Measurements from ENCODE around the gene KDF1. TPM values are rescaled to one million over a fixed set of nuclear protein-coding genes. Genes with fewer than 3 reads are reported as not detected.
A peak's percentile ranks its signal among the peaks of the same experiment; 100 is the strongest.

KDF1 gene
- total and polyA plus RNA-seq, 2 of the 13 experiments (the other 11 are each of a cell fraction or from before 2014, with no cell fraction given) = 1.9 to 4.9 TPM

DNA sequence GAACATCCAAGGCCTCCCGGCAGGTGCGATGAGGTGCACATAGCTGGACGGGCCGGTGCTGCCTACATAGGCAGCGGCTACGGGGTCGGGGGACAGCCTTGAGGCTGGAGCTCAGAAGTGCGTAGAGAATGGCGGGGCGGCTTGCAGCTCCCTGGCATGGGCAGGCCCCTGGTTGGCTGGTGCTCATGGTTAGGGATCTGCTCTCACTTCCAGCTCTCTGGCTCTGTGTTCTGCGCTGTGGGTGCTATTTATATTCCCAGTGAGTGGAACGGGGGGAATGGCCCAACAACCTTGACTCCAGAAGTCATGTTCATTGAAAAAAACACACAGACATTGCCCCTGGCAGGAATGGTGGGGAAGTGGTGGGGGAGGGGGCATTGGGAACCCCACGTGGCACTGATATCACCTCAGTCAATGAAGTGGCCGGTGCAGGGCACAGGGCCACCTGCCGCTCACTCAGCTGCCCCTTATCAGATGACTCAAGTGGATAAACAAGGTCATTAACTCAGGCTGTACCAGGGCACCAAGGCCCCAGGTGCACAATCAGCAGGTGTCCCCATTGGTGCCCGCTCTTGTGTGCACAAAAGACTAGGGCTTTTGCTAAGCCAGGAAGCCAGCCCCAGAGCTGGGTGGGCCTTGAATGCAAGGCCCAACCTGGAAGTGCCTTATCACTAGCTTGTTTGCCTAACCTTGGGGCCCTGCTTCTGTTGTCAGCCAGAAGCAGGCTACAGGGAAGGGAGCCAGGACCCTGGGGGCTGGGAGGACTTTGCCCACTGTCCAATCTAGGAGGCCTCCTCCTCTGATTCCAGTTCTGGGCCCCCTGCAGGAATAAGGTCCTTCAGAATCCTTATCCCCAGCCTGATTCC lies 46.3 kb downstream of the KDF1 start, which contains the start of gene NR0B2 (continued):
- TF ChIP-seq ZFYVE20 (CRISPR knock-in tag; IDR thresholded peaks at IDR 0.05; ENCODE audit: borderline replicate concordance, low read depth) = no peak
- TF ChIP-seq KLF13 (CRISPR knock-in tag; IDR thresholded peaks at IDR 0.05) = no peak
- TF ChIP-seq, protein P1, sequence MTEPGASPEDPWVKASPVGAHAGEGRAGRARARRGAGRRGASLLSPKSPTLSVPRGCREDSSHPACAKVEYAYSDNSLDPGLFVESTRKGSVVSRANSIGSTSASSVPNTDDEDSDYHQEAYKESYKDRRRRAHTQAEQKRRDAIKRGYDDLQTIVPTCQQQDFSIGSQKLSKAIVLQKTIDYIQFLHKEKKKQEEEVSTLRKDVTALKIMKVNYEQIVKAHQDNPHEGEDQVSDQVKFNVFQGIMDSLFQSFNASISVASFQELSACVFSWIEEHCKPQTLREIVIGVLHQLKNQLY (CRISPR knock-in tag; IDR thresholded peaks at IDR 0.05) = peak; percentile 95
- TF ChIP-seq ZNF7 (CRISPR knock-in tag; IDR thresholded peaks at IDR 0.05) = peak; percentile 97
- TF ChIP-seq, protein P2, sequence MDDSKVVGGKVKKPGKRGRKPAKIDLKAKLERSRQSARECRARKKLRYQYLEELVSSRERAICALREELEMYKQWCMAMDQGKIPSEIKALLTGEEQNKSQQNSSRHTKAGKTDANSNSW (CRISPR knock-in tag; IDR thresholded peaks at IDR 0.05; ENCODE audit: borderline replicate concordance) = no peak
- TF ChIP-seq, protein P3, sequence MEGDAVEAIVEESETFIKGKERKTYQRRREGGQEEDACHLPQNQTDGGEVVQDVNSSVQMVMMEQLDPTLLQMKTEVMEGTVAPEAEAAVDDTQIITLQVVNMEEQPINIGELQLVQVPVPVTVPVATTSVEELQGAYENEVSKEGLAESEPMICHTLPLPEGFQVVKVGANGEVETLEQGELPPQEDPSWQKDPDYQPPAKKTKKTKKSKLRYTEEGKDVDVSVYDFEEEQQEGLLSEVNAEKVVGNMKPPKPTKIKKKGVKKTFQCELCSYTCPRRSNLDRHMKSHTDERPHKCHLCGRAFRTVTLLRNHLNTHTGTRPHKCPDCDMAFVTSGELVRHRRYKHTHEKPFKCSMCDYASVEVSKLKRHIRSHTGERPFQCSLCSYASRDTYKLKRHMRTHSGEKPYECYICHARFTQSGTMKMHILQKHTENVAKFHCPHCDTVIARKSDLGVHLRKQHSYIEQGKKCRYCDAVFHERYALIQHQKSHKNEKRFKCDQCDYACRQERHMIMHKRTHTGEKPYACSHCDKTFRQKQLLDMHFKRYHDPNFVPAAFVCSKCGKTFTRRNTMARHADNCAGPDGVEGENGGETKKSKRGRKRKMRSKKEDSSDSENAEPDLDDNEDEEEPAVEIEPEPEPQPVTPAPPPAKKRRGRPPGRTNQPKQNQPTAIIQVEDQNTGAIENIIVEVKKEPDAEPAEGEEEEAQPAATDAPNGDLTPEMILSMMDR (CRISPR knock-in tag; IDR thresholded peaks at IDR 0.05) = peak; percentile 41
- TF ChIP-seq, protein P4, sequence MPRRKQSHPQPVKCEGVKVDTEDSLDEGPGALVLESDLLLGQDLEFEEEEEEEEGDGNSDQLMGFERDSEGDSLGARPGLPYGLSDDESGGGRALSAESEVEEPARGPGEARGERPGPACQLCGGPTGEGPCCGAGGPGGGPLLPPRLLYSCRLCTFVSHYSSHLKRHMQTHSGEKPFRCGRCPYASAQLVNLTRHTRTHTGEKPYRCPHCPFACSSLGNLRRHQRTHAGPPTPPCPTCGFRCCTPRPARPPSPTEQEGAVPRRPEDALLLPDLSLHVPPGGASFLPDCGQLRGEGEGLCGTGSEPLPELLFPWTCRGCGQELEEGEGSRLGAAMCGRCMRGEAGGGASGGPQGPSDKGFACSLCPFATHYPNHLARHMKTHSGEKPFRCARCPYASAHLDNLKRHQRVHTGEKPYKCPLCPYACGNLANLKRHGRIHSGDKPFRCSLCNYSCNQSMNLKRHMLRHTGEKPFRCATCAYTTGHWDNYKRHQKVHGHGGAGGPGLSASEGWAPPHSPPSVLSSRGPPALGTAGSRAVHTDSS (CRISPR knock-in tag; conservative IDR thresholded peaks at IDR 0.05) = no peak
- TF ChIP-seq ZNF460 (CRISPR knock-in tag; IDR thresholded peaks at IDR 0.05; ENCODE audit: borderline replicate concordance) = peak; percentile 34; the same call in 1 of the 2 replicates
- TF ChIP-seq ZMYM3 (CRISPR knock-in tag; IDR thresholded peaks at IDR 0.05) = peak; percentile 79
- no peak for TF ChIP-seq ZNF879 (CRISPR knock-in tag; IDR thresholded peaks at IDR 0.05)
- TF ChIP-seq, protein P5, sequence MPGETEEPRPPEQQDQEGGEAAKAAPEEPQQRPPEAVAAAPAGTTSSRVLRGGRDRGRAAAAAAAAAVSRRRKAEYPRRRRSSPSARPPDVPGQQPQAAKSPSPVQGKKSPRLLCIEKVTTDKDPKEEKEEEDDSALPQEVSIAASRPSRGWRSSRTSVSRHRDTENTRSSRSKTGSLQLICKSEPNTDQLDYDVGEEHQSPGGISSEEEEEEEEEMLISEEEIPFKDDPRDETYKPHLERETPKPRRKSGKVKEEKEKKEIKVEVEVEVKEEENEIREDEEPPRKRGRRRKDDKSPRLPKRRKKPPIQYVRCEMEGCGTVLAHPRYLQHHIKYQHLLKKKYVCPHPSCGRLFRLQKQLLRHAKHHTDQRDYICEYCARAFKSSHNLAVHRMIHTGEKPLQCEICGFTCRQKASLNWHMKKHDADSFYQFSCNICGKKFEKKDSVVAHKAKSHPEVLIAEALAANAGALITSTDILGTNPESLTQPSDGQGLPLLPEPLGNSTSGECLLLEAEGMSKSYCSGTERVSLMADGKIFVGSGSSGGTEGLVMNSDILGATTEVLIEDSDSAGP (CRISPR knock-in tag; IDR thresholded peaks at IDR 0.05; ENCODE audit: borderline replicate concordance) = peak; percentile 92
- peak; percentile 31 for TF ChIP-seq ZFP37 (CRISPR knock-in tag; IDR thresholded peaks at IDR 0.05; ENCODE audit: borderline replicate concordance)
- TF ChIP-seq SP140L (CRISPR knock-in tag; IDR thresholded peaks at IDR 0.05; ENCODE audit: borderline replicate concordance) = 0 out of 2 replicates have a peak, but pooled peaks have one; percentile 46
- TF ChIP-seq ZNF335 (CRISPR knock-in tag; IDR thresholded peaks at IDR 0.05) = peak; percentile 97
- peak; percentile 35; the same call in 1 of the 2 replicates for TF ChIP-seq RAD51 (IDR thresholded peaks at IDR 0.05; ENCODE audit: borderline replicate concordance)
- TF ChIP-seq, protein P6, sequence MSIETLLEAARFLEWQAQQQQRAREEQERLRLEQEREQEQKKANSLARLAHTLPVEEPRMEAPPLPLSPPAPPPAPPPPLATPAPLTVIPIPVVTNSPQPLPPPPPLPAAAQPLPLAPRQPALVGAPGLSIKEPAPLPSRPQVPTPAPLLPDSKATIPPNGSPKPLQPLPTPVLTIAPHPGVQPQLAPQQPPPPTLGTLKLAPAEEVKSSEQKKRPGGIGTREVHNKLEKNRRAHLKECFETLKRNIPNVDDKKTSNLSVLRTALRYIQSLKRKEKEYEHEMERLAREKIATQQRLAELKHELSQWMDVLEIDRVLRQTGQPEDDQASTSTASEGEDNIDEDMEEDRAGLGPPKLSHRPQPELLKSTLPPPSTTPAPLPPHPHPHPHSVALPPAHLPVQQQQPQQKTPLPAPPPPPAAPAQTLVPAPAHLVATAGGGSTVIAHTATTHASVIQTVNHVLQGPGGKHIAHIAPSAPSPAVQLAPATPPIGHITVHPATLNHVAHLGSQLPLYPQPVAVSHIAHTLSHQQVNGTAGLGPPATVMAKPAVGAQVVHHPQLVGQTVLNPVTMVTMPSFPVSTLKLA (IDR thresholded peaks at IDR 0.05) = peak; percentile 93
- peak; percentile 97 for TF ChIP-seq ZEB1 (IDR thresholded peaks at IDR 0.05; ENCODE audit: insufficient replicate concordance, low read depth)
- no peak for TF ChIP-seq HNRNPUL1 (IDR thresholded peaks at IDR 0.05; ENCODE audit: low read depth, low read length)
- TF ChIP-seq, protein P7, sequence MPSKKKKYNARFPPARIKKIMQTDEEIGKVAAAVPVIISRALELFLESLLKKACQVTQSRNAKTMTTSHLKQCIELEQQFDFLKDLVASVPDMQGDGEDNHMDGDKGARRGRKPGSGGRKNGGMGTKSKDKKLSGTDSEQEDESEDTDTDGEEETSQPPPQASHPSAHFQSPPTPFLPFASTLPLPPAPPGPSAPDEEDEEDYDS (CRISPR knock-in tag; IDR thresholded peaks at IDR 0.05) = peak; percentile 96
